K562 (cell line): ENCODE data around the gene ZMAT3. TPM values are rescaled to one million over a fixed set of nuclear protein-coding genes. Genes with fewer than 3 reads are reported as not detected.

ENCODE experiments used
- ASH1L ChIP-seq: fragments of 450-650 bp; IDR thresholded peaks from 2 replicates; pipeline ENCODE4 v1.6.1; 2018; ENCODE audit warnings: borderline replicate concordance, mild to moderate bottlenecking, low read depth; ENCODE audit not compliant: partially characterized antibody
- CAMTA2 ChIP-seq: fragments of 250-450 bp; sonication (Bioruptor Pico); conservative IDR thresholded peaks from 2 replicates; pipeline ENCODE4 v1.5.1; 2022
- CBFA2T2 ChIP-seq: fragments of 450-650 bp; conservative IDR thresholded peaks from 2 replicates; pipeline ENCODE4 v1.6.1; 2017; ENCODE audit warnings: mild to moderate bottlenecking
- CREB1 ChIP-seq, 2 experiments: sonication (generic) in 1 of 2; formaldehyde crosslinking in 1 of 2; IDR thresholded peaks; 2 replicates each; pipeline versions ENCODE4 v1.6.1 to v1.8.0; 2012 to 2022; ENCODE audit warnings: inconsistent platforms in 1 of 2, mild to moderate bottlenecking in 1 of 2, missing genetic modification reagents in 1 of 2, moderate library complexity in 1 of 2
- EP300 ChIP-seq: IDR thresholded peaks from 2 replicates; pipeline ENCODE4 v1.6.1; 2012; ENCODE audit warnings: low read length, improper control_type of control experiment
- FOXJ2 ChIP-seq: fragments of 200-800 bp; sonication (Bioruptor generic); IDR thresholded peaks from 2 replicates; pipeline ENCODE4 v1.6.1; 2016; ENCODE audit warnings: missing genetic modification characterization, missing compliant biosample characterization
- GABPA ChIP-seq: fragments of 200-800 bp; sonication (Bioruptor generic); conservative IDR thresholded peaks from 2 replicates; pipeline ENCODE4 v1.6.1; 2016; ENCODE audit warnings: low read depth, missing genetic modification characterization, missing compliant biosample characterization
- HMBOX1 ChIP-seq: sonication (generic); IDR thresholded peaks from 2 replicates; pipeline ENCODE4 v1.6.1; 2016
- HNRNPLL ChIP-seq: fragments of 200-400 bp; formaldehyde crosslinking; IDR thresholded peaks from 2 replicates; pipeline ENCODE4 v1.6.1; 2017; ENCODE audit warnings: low read length, low read depth, mild to moderate bottlenecking; ENCODE audit not compliant: poor library complexity, severe bottlenecking
- POLR2G ChIP-seq: fragments of 200-400 bp; formaldehyde crosslinking; IDR thresholded peaks from 2 replicates; pipeline ENCODE4 v1.6.1; 2017; ENCODE audit warnings: low read depth, mild to moderate bottlenecking, antibody characterized with exemption, low read length, moderate library complexity
- POLR2H ChIP-seq: IDR thresholded peaks from 2 replicates; pipeline ENCODE4 v1.6.1; 2016; ENCODE audit warnings: missing genetic modification characterization, low read depth, mild to moderate bottlenecking, control low read depth, missing compliant biosample characterization, moderate library complexity
- RBM22 ChIP-seq: fragments of 200-400 bp; formaldehyde crosslinking; IDR thresholded peaks from 2 replicates; pipeline ENCODE4 v1.6.1; 2018; ENCODE audit warnings: low read length, low read depth; ENCODE audit not compliant: poor library complexity, severe bottlenecking
- SAP30 ChIP-seq: fragments of 200-600 bp; sonication (generic); IDR thresholded peaks from 2 replicates; pipeline ENCODE4 v1.6.1; 2012; ENCODE audit warnings: borderline replicate concordance, low read depth, mild to moderate bottlenecking, moderate library complexity, low read length, control low read depth, inconsistent platforms; ENCODE audit not compliant: insufficient read depth, poor library complexity, severe bottlenecking
- STAT5A ChIP-seq: IDR thresholded peaks from 2 replicates; pipeline ENCODE4 v1.6.1; 2012; ENCODE audit warnings: low read length, inconsistent platforms, borderline replicate concordance
- TFAP4 ChIP-seq: sonication (generic); formaldehyde crosslinking; IDR thresholded peaks from 2 replicates; pipeline ENCODE4 v1.8.0; 2022; ENCODE audit warnings: missing genetic modification reagents, mild to moderate bottlenecking, moderate library complexity, borderline replicate concordance
- ZBTB1 ChIP-seq: sonication (generic); formaldehyde crosslinking; IDR thresholded peaks from 2 replicates; pipeline ENCODE4 v1.8.1; 2023; ENCODE audit warnings: missing genetic modification reagents, low read depth, mild to moderate bottlenecking, borderline replicate concordance
- ZNF165 ChIP-seq: fragments of 250-450 bp; sonication (Bioruptor Pico); IDR thresholded peaks from 2 replicates; pipeline ENCODE4 v1.4.0; 2020; ENCODE audit warnings: borderline replicate concordance
- ZNF224 ChIP-seq: sonication (generic); formaldehyde crosslinking; IDR thresholded peaks from 2 replicates; pipeline ENCODE4 v1.8.0; 2022; ENCODE audit warnings: mild to moderate bottlenecking, missing genetic modification reagents
- polyA plus RNA-seq, 8 experiments: library from polyadenylated mRNA; depleted of rRNA in 4 of 8; stranded (reverse) in 5 of 8; unstranded in 3 of 8; fragments of >200 nt; fragmentation: Nextera tagmentation in 2 of 8; fragmentation: Illumina TruSeq in 1 of 8; extraction: Ambion mirVana in 2 of 8; extraction: Trizol in 1 of 8; gene quantifications; 2 replicates each; pipeline versions ENCODE4 v1.2.1 to v1.2.3, GENCODE V29; 2011 to 2014; ENCODE audit warnings: inconsistent platforms in 1 of 8, missing spikeins in 1 of 8
- total RNA-seq, 7 experiments: library from RNA; depleted of rRNA in 6 of 7; stranded (reverse); fragments of >200 nt in 6 of 7; fragmentation: Illumina TruSeq in 2 of 7; extraction: Trizol in 2 of 7; gene quantifications; 2 replicates each; pipeline versions ENCODE4 v1.2.1 to v1.2.3, GENCODE V29; 2011 to 2021; ENCODE audit warnings: low replicate concordance in 1 of 7
- TF ChIP-seq, protein P1 (sequence below): fragments of 150-350 bp; IDR thresholded peaks from 2 replicates; pipeline ENCODE4 v1.6.1; 2014; ENCODE audit warnings: low read depth, mild to moderate bottlenecking, low read length, borderline replicate concordance

The ZMAT3 gene
- total and polyA plus RNA-seq, 9 of the 15 experiments (the other 6 are each of a cell fraction or from before 2014, with no cell fraction given), result 0.87 to 5.1 (median 3.9) TPM

DNA sequence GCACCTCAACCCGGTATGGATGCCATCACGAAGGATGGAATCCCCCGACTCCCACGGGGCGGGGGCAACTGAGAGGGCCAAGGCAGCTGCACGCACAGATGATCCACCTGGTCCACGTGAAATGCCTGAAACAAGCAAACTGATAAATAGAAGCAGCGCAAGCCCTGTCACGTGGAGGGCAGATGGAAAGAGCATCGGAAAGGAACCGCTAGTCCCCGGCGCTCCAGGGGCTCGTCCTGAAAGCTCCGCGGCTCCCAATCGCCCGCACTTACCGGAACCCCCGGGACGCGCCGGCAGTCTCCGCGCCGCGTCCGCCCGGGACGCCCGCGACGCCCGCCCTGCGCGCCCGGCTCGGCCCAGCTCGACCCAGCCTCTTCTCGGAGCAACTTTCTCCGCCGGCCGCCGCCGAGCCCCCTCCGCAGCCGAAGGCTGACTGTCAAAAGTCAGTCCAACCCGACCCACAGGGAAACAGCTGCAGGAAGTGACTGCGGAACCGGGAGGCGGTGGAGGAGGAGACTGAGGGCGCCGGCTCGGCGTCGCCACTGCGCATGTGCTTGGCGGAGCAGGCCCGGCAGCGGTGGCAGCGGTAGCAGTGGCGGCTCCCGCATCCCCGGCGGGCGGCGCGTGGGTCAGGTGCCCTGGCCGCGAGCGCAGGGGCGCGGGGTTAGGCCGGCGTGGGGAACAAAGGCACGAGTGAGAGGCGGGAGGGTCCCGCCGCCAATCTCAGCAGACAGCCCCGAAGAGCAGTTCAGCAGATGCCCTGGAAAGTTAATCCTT is at the start of gene ZMAT3 (continued):
- TF ChIP-seq, protein P1, sequence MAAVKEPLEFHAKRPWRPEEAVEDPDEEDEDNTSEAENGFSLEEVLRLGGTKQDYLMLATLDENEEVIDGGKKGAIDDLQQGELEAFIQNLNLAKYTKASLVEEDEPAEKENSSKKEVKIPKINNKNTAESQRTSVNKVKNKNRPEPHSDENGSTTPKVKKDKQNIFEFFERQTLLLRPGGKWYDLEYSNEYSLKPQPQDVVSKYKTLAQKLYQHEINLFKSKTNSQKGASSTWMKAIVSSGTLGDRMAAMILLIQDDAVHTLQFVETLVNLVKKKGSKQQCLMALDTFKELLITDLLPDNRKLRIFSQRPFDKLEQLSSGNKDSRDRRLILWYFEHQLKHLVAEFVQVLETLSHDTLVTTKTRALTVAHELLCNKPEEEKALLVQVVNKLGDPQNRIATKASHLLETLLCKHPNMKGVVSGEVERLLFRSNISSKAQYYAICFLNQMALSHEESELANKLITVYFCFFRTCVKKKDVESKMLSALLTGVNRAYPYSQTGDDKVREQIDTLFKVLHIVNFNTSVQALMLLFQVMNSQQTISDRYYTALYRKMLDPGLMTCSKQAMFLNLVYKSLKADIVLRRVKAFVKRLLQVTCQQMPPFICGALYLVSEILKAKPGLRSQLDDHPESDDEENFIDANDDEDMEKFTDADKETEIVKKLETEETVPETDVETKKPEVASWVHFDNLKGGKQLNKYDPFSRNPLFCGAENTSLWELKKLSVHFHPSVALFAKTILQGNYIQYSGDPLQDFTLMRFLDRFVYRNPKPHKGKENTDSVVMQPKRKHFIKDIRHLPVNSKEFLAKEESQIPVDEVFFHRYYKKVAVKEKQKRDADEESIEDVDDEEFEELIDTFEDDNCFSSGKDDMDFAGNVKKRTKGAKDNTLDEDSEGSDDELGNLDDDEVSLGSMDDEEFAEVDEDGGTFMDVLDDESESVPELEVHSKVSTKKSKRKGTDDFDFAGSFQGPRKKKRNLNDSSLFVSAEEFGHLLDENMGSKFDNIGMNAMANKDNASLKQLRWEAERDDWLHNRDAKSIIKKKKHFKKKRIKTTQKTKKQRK, result no peak
- TF ChIP-seq POLR2G, result peak; percentile 95
- no peak for TF ChIP-seq ZNF165 (CRISPR knock-in tag)
- TF ChIP-seq FOXJ2 (tag), result peak; percentile 60; the same call in 1 of the 2 replicates
- TF ChIP-seq GABPA, result peak; percentile 89
- peak; percentile 98 for TF ChIP-seq TFAP4 (CRISPR knock-in tag)
- no peak for TF ChIP-seq STAT5A
- TF ChIP-seq POLR2H (tag), result peak; percentile 62; the same call in 1 of the 2 replicates
- TF ChIP-seq SAP30, result peak; percentile 91
- no peak for TF ChIP-seq EP300
- 0 out of 2 replicates have a peak, but pooled peaks have one; percentile 9 for TF ChIP-seq CBFA2T2
- no peak for TF ChIP-seq HMBOX1
- TF ChIP-seq RBM22, result no peak
- peak; percentile 90 for TF ChIP-seq HNRNPLL
- TF ChIP-seq CREB1 (IDR thresholded peaks at IDR 0.05), result 0 out of 2 replicates have a peak, but pooled peaks have one; percentile 23
- TF ChIP-seq CREB1 (CRISPR knock-in tag; IDR thresholded peaks at IDR 0.05), result no peak; the same call in 1 of the 2 replicates
- no peak for TF ChIP-seq ASH1L
- TF ChIP-seq ZNF224 (CRISPR knock-in tag), result 0 out of 2 replicates have a peak, but pooled peaks have one; percentile 52
- TF ChIP-seq CAMTA2, result 0 out of 2 replicates have a peak, but pooled peaks have one; percentile 18
- peak; percentile 83 for TF ChIP-seq ZBTB1
